KMS-11 (cell line): ENCODE results near the gene PPP2R1A.
A peak's percentile ranks its signal among the peaks of the same experiment; 100 is the strongest.

Experiments used
- H2AFZ ChIP-seq: fragments of 200-600 bp; sonication (generic); 2 replicates; pipeline ENCODE4 v1.6.1; 2016; ENCODE audit warnings: antibody characterized with exemption, mixed run types, low read depth
- H3K27ac ChIP-seq: fragments of 200-600 bp; sonication (generic); 2 replicates; pipeline ENCODE4 v1.6.1; 2016; ENCODE audit warnings: mild to moderate bottlenecking, mixed run types
- H3K27me3 ChIP-seq: fragments of 200-600 bp; sonication (generic); 2 replicates; pipeline ENCODE4 v1.6.1; 2017; ENCODE audit warnings: mild to moderate bottlenecking, low read depth, mixed run types, moderate library complexity; ENCODE audit not compliant: insufficient read depth
- H3K36me3 ChIP-seq: fragments of 200-600 bp; sonication (generic); 2 replicates; pipeline ENCODE4 v1.6.1; 2017; ENCODE audit warnings: mild to moderate bottlenecking, mixed run types; ENCODE audit not compliant: insufficient read depth
- H3K4me1 ChIP-seq: fragments of 200-600 bp; sonication (generic); 2 replicates; pipeline ENCODE4 v1.6.1; 2016; ENCODE audit warnings: mild to moderate bottlenecking, low read depth, mixed run types; ENCODE audit not compliant: poor library complexity, severe bottlenecking
- H3K4me2 ChIP-seq: fragments of 200-600 bp; sonication (generic); 2 replicates; pipeline ENCODE4 v1.7.0; 2016; ENCODE audit warnings: mild to moderate bottlenecking, mixed run types
- H3K4me3 ChIP-seq: fragments of 200-600 bp; sonication (generic); IDR thresholded peaks from 2 replicates; pipeline ENCODE4 v1.6.1; 2017; ENCODE audit warnings: low read depth, low read length, mixed read lengths; ENCODE audit not compliant: insufficient read depth
- H3K79me2 ChIP-seq: fragments of 200-600 bp; sonication (generic); 2 replicates; pipeline ENCODE4 v1.6.1; 2016; ENCODE audit warnings: low read depth, mixed run types; ENCODE audit not compliant: insufficient read depth
- H3K9ac ChIP-seq: fragments of 200-600 bp; sonication (generic); 2 replicates; pipeline ENCODE4 v1.6.1; 2016; ENCODE audit warnings: mild to moderate bottlenecking, mixed run types
- H4K20me1 ChIP-seq: fragments of 200-600 bp; sonication (generic); 2 replicates; pipeline ENCODE4 v1.6.1; 2016; ENCODE audit warnings: mild to moderate bottlenecking, mixed run types; ENCODE audit not compliant: insufficient read depth
- CTCF ChIP-seq: fragments of 200-600 bp; sonication (generic); conservative IDR thresholded peaks from 2 replicates; pipeline ENCODE4 v1.6.1; 2017; ENCODE audit warnings: low read depth, mild to moderate bottlenecking, antibody characterized with exemption, low read length, moderate library complexity, mixed read lengths

Gene PPP2R1A

GRCh38 chr19:52172347-52172746 lies 17.5 kb upstream of the PPP2R1A start:
- no peak overlapping the region for H3K27ac ChIP-seq
- no peak overlapping the region for H2AFZ ChIP-seq
- H3K4me1 ChIP-seq = no peaks in the 10 kb centered on the region
- H3K4me2 ChIP-seq = no peak overlapping the region
- H3K79me2 ChIP-seq = no peaks in the 10 kb centered on the region
- H3K36me3 ChIP-seq = no peaks in the 10 kb centered on the region
- TF ChIP-seq CTCF = no peak
- H4K20me1 ChIP-seq = no peaks in the 10 kb centered on the region
- no peaks in the 10 kb centered on the region for H3K27me3 ChIP-seq
- H3K9ac ChIP-seq = no peak overlapping the region
- H3K4me3 ChIP-seq = no peak overlapping the region

- Histone ChIP-seq H3K4me1 (no peaks in the 10 kb centered on the region), H3K27ac (no peak overlapping the region), H3K9ac (no peak overlapping the region), H3K4me3 (no peak overlapping the region), H4K20me1 (no peaks in the 10 kb centered on the region), H3K27me3 (no peaks in the 10 kb centered on the region), H3K79me2 (no peaks in the 10 kb centered on the region), H2AFZ (no peak overlapping the region), H3K4me2 (no peak overlapping the region), H3K36me3 (no peaks in the 10 kb centered on the region)
- no peak for TF ChIP-seq CTCF
Observed at GRCh38 chr19:52176574-52176973, 13.3 kb upstream of the PPP2R1A start.

- no peak overlapping the region for H3K27ac ChIP-seq
- no peaks in the 10 kb centered on the region for H4K20me1 ChIP-seq
- H3K79me2 ChIP-seq = peaks cover 22% of the 10 kb centered on the region
- no peaks in the 10 kb centered on the region for H3K27me3 ChIP-seq
- no peaks in the 10 kb centered on the region for H3K36me3 ChIP-seq
- H3K4me3 ChIP-seq = no peak overlapping the region
- H3K9ac ChIP-seq = no peak overlapping the region
- H2AFZ ChIP-seq = no peak overlapping the region
- peaks cover 12% of the 10 kb centered on the region for H3K4me1 ChIP-seq
- H3K4me2 ChIP-seq = no peak overlapping the region
- no peak for TF ChIP-seq CTCF
Observed at GRCh38 chr19:52187407-52187806, 2.4 kb upstream of the PPP2R1A start.

- H3K9ac ChIP-seq = peak overlapping the region; percentile 14; the same call in 1 of the 2 replicates
- H3K27ac ChIP-seq = peak overlapping the region; percentile 27; the same call in 1 of the 2 replicates
- no peaks in the 10 kb centered on the region for H3K27me3 ChIP-seq
- no peak overlapping the region for H3K4me3 ChIP-seq
- peaks cover 39% of the 10 kb centered on the region for H3K79me2 ChIP-seq
- no peak for TF ChIP-seq CTCF
- H3K4me1 ChIP-seq = peaks cover 12% of the 10 kb centered on the region
- H2AFZ ChIP-seq = peak overlapping the region; percentile 78
- no peaks in the 10 kb centered on the region for H4K20me1 ChIP-seq
- H3K4me2 ChIP-seq = peak overlapping the region; percentile 34; the same call in 1 of the 2 replicates
- H3K36me3 ChIP-seq = peaks cover 8% of the 10 kb centered on the region; the same call in 1 of the 2 replicates
Observed at GRCh38 chr19:52188822-52189734, 774 bp upstream of the PPP2R1A start.
